ENCODE data around the gene PAPPA.

The PAPPA gene

DNA sequence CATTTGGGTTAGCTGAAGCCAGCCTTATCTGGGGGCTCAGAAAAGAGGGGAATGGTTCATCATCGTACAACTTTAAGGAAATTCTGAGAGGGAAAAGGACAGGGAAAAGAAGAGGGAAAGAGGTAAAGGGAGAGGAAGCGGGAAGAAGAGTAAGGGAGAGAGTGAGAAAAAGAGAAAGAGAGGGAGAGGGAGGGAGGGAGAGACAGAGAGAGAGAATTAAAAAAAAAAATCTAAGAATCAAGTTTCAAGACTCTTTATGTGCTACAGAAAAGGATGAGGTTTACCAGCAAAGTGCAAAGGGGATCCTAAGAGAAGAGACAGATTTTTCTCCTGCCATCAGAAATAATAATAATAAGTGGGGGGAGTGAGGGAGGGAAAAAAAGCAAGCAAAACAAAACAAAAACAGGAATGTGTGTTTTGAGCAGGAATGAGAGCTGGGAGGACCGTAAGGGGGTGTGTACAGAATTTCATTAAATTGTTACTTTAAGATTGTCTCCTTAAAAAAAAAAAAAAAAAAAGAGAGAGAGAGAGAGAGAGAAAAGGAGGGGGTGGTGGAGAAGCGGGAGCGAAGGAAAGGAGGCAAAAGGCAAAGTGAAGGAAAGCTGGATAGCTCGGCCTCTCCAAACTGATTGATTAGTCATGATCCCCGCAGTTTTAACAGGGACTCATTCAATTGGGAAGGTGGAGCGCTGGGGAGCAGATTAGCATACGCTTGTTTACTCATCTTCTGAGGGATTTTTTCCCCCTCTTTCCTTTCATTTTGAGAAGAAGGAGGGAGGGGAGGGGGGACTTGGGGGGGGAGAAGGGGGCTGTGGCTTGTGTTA is 438 bp upstream of the PAPPA start:
- DNase-seq, result no peak

DNA sequence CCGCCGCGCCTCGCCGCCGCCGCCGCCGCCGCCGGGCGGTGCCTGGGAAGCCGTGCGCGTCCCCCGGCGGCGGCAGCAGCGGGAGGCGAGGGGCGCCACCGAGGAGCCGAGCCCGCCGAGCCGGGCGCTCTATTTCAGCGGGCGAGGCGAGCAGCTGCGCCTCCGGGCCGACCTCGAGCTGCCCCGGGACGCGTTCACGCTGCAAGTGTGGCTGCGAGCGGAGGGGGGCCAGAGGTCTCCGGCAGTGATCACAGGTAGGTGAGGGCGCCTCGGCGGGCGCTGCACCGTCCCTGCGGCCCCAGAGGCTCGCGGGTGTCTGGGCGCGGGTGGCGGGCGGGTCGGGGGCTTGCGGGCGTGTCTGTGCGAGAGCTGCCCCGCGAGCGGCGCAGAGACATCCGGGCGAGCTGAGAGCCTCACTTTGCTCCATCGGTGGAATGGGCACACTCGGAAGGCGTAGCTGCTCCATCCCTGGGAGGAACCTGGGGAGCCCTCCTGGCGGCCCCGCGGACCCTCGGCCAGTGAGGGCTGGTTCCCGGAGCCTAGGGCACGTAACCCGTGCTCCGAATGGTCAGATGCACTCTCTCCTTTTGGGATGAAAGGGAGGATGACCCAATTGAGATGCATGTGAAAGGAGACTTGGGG is 864 bp downstream of the PAPPA start:
- DNase-seq, result no peak

DNA sequence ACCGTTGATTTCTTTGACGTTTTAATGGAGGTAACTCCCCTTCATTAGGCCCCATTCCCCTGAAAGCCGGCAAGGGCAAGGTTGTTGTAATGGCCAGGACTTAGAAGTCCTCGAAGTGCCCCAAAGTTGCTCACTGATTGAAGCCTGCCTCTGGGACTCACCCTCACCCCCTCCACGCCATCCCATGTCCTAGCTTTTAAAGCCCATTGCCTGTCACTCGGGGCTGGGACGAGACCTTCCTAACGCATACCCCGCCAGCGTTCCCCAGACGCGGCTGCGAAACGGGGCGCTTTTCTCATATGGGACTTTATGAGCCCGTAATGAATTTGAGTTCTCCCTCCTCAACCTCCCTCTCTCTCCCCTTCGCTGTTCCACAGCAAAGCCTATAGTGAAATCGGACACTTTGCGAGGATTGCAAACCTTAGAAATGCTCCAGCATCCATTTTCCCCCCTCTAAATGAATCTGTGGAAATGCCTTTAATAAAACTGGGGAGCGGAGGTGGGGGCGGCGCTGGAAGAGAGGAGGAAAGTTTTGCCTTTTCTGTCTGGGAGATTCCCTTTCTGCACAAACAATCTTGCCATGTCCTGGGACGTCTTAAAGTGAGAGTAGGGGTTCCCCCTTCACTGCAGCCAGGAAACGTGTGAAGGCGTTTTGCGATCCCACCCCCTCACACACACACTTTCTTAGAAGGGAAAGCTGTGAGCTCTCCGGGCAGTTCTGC is 1.5 kb downstream of the PAPPA start:
- DNase-seq, result no peak

DNA sequence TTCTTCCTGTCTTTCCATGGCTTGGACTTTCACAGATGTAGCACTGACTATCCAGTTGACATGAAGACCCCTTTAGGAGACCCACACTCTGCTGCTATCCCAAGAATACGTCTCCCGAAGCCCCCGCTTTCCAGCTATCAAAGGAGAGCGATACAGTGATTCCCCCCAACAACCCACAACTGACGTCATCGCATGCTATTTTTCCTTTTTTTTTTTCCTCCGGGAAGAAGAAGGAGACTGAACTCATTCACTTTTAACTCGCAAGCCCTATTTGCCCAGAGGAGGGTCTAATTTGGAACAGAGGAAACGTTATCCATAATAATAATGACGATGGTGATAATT is 2.1 kb downstream of the PAPPA start:
- no peak for DNase-seq

DNA sequence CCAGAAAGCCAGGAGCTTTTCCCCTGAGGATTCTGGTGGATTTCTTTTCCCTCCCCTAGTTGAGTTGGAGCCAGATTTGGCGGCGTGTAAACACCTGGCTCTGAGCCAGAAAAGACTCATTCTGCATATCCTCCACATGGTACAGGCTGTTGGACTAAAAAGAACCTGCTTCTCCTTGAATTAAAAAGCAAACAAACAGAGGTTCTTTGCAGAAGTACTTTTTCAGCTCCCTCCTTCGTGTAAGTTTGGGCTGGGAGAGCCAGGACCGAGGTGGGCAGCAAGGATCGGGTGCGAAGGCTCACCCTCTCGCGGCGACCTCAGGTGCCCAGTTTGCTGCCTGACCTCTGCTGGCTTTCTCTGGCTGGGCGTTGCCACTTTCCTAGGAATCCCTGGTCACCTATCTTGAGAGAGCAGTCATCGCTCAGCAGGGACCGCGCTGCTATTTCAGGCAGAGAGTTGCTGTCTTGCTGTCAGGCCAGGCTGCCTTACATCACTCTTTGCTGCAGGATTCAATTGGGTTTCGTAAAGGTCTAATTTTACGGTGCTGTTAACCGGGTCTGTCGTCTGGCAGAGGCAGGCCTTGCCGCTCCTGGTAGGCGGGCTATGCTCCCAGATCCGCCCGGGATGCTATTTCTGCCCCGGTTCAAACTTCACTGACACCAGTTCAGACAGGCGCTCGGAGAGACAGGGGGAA is 3.2 kb downstream of the PAPPA start:
- DNase-seq, result no peak

DNA sequence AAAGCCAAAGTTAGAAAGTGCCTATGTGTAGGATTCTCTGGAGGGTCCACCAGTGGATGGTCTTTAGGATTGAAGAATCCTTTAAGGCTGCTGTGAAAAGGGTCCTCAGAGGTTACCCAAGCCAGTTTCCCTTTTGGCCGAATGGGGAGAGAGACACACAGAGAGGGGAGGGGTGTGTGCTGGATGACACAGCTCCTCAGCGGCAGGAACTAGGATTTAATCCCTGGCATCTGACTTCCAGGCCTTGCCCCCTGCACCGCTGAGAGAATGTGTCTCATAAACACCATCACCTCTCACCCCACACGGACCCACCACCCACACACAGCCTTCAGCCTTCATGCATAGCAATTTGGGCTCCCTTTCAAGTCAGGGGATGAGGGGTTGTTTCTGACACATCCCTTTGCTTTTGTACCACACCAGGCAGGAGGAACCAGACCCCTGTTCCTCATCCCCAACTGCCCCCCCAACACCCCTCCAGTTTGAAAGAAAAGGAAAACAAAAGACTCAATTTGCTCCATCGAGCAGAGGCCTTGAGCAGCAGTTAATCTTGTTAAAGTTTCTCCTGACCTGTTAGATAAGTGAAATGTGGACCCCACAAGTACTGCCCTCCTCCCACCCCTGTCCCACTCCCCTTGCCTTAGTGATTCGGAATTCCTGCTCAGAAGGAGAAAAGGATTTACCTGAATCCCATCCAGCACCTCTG is 4.0 kb downstream of the PAPPA start:
- DNase-seq, result no peak

DNA sequence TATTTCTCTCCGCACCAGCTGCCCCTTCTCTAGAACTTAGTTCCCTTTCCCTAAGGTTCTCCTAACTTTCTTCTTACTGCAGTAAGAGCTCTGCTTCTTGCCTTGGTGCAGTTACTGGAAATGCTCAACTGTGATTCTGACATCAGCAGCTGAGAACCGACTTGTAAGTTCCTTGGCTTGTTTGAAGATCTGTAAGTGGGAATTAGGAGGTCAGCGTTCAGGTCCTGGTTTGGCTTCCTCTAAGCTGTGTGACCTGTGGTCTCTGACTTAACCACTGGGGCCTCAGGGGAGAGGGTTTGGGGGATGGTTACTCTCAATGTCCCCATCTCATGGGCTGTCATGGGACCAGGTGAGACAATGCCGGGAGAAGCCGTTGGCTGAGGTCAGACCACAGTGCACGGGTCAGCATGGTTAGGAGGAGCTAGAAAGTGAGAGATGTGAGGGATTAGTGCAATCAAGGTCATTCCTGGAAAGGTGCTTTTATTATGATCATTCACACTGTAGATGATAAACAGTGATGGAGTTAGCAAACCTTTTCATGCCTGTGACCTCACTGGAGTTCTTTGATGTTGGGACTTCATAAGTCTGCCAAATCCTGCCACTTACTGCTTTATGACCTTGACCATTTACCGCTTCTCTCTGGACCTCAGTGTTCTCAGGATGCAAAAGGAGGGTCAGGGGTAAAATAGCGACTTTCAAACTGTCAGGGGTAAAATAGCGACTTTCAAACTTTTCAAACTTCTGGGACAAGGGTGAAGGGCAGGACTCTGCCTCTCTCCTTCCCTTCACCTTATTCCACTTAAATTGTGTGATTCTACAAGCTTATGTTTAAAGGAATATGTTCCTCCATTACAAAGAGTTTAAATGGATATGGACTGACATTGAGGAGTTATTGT is 7.3 kb downstream of the PAPPA start:
- DNase-seq, result no peak

DNA sequence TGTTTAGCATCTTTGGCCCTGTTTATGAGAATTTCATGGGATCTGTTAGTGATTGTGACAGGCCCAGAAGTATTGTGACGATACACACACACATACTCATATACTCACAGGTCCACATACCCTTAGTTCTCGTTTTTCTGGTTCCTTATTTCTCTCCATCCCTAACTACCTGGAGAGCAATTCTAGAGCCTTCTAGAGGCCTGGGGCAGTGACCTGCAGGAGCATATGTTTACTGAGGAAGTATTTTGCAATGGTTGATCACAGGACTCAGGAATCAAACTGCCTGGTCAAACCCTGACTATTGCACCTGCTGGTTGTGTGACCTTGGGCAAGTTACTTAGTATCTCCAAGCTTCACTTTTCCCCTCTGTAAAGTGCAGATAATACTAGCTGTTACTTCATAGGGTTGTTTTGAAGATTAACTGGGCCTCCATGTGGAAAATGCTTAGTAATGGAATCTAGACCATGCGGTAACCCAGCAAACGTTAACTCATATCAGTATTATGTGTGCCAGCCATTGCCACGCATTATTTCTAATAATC is 8.7 kb downstream of the PAPPA start:
- DNase-seq, result no peak

DNA sequence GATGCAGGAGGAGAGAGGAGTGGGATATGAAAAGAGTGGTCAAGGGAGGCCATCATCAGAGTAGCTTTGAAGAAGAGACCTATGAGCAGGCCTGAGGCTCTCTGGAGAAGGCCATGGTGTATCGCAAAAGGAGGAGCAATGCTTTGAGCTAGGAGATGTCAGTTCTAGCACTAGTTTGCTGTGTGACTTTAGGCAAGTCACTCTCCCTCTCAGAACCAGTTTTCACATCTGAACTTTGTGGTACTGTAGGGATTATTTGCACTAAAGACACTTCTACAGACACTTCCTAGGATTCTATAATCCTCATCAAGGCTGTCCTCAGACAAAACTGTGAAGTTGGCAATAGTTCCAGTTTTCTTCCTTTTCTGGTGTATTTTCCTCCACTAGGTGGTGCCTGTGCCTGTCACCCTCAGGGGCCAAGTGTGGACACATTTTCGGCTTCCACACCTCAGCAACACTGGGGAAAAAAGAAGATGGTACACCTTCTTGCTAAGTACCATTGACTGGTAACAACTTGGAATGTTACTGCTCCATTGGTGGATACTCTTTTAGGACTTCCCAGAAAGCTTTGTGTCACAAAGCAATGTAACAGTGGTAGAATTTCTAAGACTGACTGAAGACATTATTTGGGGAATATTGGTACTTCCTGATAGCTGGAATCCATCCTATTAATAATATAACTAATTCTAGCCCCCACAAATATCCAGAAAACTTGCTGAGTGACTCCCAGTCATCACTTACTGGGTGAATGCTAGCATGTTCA is 9.9 kb downstream of the PAPPA start:
- no peak for DNase-seq

DNA sequence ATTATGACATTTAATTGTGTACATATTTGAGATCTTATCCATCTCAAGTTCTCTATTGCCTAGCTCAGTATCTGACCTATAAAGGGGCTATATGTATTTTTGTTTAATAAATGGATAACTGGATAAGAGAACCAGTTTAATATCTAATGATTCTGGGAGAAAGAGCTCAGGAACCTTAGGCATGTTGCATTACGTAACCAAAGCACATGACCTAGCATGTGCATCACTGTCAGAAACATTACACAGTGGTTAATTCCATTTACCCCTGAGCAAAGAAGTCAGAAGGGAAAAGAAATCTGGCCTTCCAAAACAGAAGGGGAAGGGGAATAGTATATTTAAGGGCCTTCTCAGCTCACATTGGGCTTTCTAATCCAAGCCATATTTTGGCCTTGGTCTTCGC is 12.3 kb downstream of the PAPPA start:
- no peak for DNase-seq

DNA sequence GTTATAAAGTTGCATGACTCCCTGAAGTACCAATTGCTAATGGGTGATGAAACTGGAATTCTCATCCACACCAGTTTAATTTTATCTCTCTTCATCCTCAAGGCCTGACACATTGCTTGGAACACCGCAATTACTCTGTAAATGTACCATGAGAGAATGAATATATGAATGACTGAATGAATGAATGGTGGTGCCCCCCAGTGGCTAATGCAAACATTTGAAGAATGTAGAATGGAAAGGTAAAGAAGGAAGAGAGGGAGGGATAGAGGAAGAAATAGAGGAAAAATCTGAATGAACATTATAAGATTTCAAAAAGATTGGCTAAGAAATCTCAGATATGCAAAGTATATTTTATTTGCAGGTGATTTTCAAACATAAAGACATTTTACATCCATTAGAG is 13.1 kb downstream of the PAPPA start:
- DNase-seq, result no peak

DNA sequence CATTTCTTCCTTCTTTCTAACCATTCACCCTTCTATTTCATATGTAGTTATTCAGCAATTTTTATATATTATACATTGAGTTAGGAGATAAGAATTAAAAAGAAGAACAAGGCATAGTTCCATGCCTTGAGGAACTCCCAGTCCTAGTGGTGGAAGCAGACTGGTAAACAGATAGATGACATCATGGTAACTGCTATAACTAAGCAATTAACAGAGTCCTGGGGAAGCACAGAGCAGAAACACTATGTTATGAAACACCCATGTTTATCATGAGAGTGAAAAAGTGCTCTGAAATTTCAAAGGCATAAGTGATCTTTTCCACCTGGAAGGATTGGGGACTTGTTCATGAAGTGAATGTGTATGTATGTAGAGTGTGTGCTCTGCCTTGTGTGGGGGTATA is 14.6 kb downstream of the PAPPA start:
- DNase-seq, result no peak

DNA sequence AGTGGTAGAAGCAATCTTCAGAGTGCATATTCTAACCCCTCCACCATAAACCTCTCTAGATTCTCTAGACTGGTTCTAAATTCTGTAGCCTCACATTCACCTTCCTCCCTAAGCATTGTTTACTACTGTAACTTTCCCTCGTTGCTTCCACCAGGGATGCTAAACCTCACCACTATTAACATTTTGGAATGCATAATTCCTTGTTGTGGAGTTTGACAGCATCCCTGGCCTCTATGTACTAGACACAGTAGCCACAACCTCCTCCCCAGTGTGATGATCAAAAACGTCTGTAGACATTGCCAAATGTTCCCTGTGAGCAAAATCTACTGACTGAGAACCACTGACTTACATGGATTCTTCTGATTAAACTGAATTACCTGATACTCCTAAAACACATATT is 18.6 kb downstream of the PAPPA start:
- no peak for DNase-seq

DNA sequence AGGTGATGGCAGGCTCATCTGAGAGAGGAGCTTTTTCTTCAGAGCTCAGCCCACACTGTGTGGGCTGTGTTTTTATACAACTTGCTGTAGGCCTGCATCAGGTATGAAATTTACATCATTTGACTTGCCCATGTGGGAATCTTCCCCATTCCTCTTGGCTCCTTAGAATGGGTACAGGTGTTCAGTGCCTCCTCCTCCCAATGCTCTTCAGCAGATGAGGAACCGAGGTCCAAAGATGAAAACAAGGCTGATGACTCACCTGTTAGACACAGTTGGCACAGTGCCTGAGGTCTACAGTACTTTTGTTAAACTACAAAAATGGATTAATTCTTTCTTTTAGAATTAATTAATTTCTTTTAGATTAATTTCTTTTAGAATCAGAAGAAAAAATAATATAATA is 20.8 kb downstream of the PAPPA start:
- no peak for DNase-seq

DNA sequence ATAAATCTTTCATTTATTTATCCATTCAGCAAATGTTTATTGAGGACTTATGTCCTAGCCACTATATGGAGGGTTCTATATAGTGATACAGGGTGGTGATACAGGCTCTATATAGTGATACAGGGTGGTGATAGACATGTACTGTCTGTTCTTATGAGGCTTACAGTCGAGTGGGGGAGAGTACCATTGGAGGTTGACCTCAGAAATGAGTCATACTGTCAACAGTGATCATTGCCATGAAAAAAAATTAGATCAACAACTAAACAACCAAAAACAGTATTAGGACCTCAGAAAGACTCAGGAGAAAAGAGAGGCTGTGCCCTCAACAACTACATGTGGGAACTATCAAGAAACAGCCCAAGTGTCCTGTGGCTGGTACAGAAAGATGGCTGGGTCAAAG is 22.0 kb downstream of the PAPPA start:
- no peak for DNase-seq

DNA sequence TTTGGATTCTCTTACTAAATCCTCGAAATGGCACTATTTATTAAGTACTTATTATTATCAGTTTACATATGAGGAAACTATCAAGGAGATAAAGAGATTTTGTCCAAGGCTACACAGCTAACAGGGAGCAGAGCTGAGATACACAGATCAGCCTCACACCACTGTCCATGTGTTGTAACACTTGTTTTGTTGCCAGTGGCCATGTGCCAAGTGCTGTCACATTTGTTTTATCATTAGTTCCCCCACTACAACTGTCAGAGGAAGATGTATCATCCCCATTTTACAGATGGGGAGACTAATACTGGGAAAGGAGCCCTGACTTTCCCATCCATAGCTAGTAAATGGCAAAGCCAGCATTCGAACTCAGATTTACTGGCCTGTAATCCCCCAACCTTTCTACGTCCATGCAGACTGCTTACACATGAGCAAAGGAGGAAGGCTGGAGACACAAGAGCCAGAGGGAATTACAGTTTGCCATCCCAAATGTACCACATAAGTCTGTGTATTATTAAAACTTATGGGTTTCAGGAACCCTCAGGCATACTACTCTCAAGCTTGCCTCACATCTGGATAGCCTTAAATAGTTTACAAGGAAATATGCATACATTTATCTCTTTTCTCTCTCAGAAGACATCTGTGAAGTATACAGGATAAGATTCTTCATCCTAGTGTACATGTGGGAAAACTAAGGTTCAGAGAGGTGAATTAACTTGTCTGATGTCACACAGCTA is 25.1 kb downstream of the PAPPA start:
- DNase-seq, result no peak

DNA sequence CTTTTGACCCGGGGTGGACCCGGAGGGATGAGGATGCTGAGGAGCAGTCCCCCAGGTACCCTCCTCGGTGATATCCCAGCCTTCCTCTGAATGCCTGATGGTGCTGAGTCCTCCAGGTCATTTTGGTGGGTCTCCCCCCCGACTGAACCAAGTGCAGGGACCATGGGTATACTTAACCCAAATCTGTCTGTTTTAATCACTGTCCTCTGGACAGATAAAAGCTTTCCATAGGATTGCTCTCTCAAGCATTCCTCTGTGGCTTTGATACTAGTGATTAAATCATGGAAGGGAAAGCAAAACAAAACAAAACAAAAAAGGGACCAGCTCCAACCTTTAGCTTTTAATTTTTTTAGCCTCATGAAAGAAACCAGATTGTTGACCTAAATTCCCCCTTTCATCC is 26.0 kb downstream of the PAPPA start:
- no peak for DNase-seq

DNA sequence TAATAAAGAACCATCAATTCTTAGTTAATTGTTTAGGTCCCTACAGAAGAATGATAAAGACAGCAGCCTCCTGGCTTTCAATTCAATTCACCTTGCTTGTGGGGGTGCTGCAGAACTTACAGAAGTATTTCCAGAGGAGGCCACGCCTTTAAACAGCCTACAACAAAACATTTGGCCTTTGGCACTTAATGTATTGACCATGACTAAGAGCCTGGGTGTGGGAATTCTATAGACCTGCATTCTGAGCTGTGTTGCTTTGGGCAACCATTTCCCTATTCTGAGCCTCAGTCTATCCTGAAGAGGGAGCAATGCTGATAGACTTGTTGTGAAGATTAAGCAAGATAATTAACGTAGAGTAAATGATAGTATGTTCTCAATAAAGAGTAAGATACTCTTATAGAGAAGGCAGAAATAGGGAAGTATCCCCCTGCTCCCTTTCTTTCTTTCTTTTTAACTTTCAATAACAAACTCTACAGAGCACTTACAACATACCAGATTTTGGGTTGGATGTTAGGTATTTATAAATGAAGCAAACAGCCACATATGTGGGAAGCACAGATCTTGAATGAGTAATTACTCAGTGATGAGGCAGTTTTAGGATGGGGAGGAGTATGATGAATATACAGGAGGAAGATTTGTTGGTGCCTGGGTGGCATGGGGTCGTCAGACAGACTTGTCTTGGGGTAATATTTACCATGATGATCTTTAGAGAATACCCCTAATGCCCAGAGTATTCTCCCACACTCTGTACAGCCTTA is 28.4 kb downstream of the PAPPA start:
- DNase-seq, result no peak

DNA sequence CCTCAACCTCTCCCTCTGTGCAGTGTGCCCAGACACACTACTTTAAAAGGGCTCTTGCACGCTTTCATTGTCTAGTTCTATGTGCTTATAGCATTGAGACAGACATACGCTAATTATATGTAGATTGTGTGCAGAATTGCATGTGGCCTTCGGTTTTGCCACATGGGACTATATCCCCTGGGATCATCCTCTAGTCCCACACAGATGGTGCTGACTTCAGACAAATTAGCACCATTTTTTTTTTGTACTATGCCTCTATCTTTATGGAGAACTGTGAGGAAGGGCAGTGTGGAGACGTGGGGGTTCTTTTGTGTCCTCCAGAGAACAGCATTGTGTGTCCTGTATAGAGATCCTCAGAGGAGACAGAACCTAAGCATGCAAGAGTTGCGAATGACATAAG is 29.3 kb downstream of the PAPPA start:
- DNase-seq, result no peak
